Stimulated activated CD8-positive, alpha-beta memory T cell treated with anti-CD3 and anti-CD28 coated beads, Interleukin-4, amount 100 ng/mL, for 4 hours (primary cell): ENCODE results near the gene ZCRB1.

Experiments used
- DNase-seq, 2 donors: peaks; one replicate each; pipeline ENCODE4 v3.0.0-alpha.2; 2020; ENCODE audit warnings: low read depth in 2 of 2, low spot score in 1 of 2

ZCRB1 gene

GRCh38 chr12:42281278-42281677 is 44.6 kb downstream of the ZCRB1 start:
- DNase-seq = no peak

GRCh38 chr12:42278128-42278510 is 47.8 kb downstream of the ZCRB1 start:
- no peak for DNase-seq

- DNase-seq = no peak
Observed at GRCh38 chr12:42277396-42278127, 48.3 kb downstream of the ZCRB1 start.

- DNase-seq = no peak
Observed at GRCh38 chr12:42275499-42275898, 50.4 kb downstream of the ZCRB1 start.

- DNase-seq = no peak
Observed at GRCh38 chr12:42273706-42274105, 52.2 kb downstream of the ZCRB1 start.

- no peak for DNase-seq
Observed at GRCh38 chr12:42270596-42270995, 55.3 kb downstream of the ZCRB1 start.

- DNase-seq = no peak
Observed at GRCh38 chr12:42267413-42268190, 58.3 kb downstream of the ZCRB1 start.

GRCh38 chr12:42266579-42267230 is 59.2 kb downstream of the ZCRB1 start:
- DNase-seq = no peak

- no peak for DNase-seq
Observed at GRCh38 chr12:42262271-42262670, 63.6 kb downstream of the ZCRB1 start.
